Measurements from ENCODE around the gene PRR14. TPM values are rescaled to one million over a fixed set of nuclear protein-coding genes. Genes with fewer than 3 reads are reported as not detected.

The PRR14 gene
- total and polyA plus RNA-seq, 2 of the 8 experiments (the other 6 are each of a cell fraction or from before 2014, with no cell fraction given): 3.6 to 16.1 TPM

DNA sequence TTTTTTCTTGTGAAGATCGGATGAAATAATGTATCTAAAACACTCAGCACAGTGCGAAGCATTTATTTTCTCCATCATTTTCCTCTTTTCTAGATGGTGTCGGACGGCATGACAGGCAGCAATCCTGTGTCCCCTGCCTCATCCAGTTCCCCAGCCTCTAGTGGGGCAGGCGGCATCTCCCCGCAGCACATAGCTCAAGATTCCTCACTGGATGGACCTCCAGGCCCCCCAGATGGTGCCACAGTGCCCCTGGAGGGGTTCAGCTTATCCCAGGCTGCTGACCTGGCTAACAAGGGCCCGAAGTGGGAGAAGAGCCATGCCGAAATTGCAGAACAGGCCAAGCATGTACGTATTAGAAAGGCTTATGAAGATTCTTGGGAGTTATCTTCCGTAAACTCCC lies 53.2 kb downstream of the PRR14 start:
- CTCF ChIA-PET (ENCODE audit: partially characterized antibody): no interaction called here
- Histone ChIP-seq H4K8ac (ENCODE audit: extremely low read depth, insufficient read depth, low read length) (peak overlapping the region; percentile 41; the same call in 1 of the 2 replicates), H3K9me3 (ENCODE audit: insufficient read depth in 2 of 2, low read depth in 1 of 2, low read length in 1 of 2) (no peaks in the 10 kb centered on the region), H3K18ac (ENCODE audit: extremely low read depth, low read length) (no peak overlapping the region), H2BK20ac (ENCODE audit: low read length) (no peak overlapping the region), H3K4me2 (ENCODE audit: insufficient read depth in 1 of 2, low read depth in 2 of 2, low read length in 2 of 2) (no peak overlapping the region), H2BK120ac (replicated peaks; ENCODE audit: low read depth, low read length) (no peak overlapping the region), H3K14ac (ENCODE audit: insufficient read length) (no peak overlapping the region), H3K27ac (ENCODE audit: low read depth, low read length) (no peak overlapping the region), H2BK12ac (ENCODE audit: low read depth, low read length) (no peak overlapping the region), H2AK5ac (ENCODE audit: low read depth, low read length) (no peak overlapping the region), H2BK15ac (ENCODE audit: low read length) (no peak overlapping the region), H3K23me2 (ENCODE audit: low read depth, low read length) (peaks cover 3% of the 10 kb centered on the region), H3K23ac (ENCODE audit: insufficient read length) (no peak overlapping the region), H3K79me1 (ENCODE audit: low read depth, low read length) (peaks cover 8% of the 10 kb centered on the region; the same call in 1 of the 2 replicates), H2BK5ac (ENCODE audit: low read depth, low read length) (no peak overlapping the region), H3K9ac (replicated peaks in 1 of 4; ENCODE audit: extremely low read depth in 1 of 4, low read depth in 3 of 4, low read length in 3 of 4) (no peak overlapping the region), H4K5ac (ENCODE audit: insufficient read length, low read depth, low read length) (no peak overlapping the region), H3K4me1 (replicated peaks in 1 of 4; ENCODE audit: control insufficient read depth in 3 of 4, insufficient read depth in 4 of 4, low read length in 3 of 4) (peaks cover 0 to 4% (median 3%) of the 10 kb centered on the region in 4 experiments; a peak in 5 of 7 replicates), H4K20me1 (replicated peaks in 1 of 2; ENCODE audit: control insufficient read depth in 1 of 2, insufficient read depth in 2 of 2, low read length in 2 of 2) (peaks cover 7 to 17% of the 10 kb centered on the region in 2 experiments), H4K91ac (replicated peaks; ENCODE audit: insufficient read length, low read length) (no peak overlapping the region), H3K79me2 (ENCODE audit: control insufficient read depth in 1 of 2, insufficient read depth in 2 of 2, low read length in 2 of 2) (peaks cover 0 to 27% of the 10 kb centered on the region in 2 experiments; a peak in 3 of 4 replicates), H3K56ac (replicated peaks; ENCODE audit: insufficient read length, low read depth, low read length) (no peak overlapping the region), H3K4ac (replicated peaks; ENCODE audit: insufficient read length, low read depth, low read length) (no peak overlapping the region), H3K36me3 (ENCODE audit: control insufficient read depth in 2 of 4, insufficient read depth in 4 of 4, low read length in 3 of 4) (peaks cover 27 to 58% (median 57%) of the 10 kb centered on the region in 4 experiments), H3K27me3 (replicated peaks in 1 of 4; ENCODE audit: control insufficient read depth in 3 of 4, extremely low read depth in 1 of 4, insufficient read depth in 3 of 4, low read length in 3 of 4) (no peaks in the 10 kb centered on the region), H2AFZ (ENCODE audit: low read length) (no peak overlapping the region), H3K4me3 (ENCODE audit: extremely low read depth in 1 of 4, insufficient read depth in 2 of 4, low read depth in 3 of 4, low read length in 4 of 4) (no peak overlapping the region)
- TF ChIP-seq SIRT6 (IDR thresholded peaks at IDR 0.05; ENCODE audit: low read length): no peak
- TF ChIP-seq CHD2 (IDR thresholded peaks at IDR 0.05; ENCODE audit: low read length): no peak
- no peak for TF ChIP-seq POU5F1 (IDR thresholded peaks at IDR 0.05; ENCODE audit: low read depth, low read length)
- no peak for TF ChIP-seq NRF1 (IDR thresholded peaks at IDR 0.05; ENCODE audit: low read depth, low read length)
- TF ChIP-seq CBX5 (IDR thresholded peaks at IDR 0.05; ENCODE audit: low read depth, low read length): no peak
- TF ChIP-seq SP4 (IDR thresholded peaks at IDR 0.05; ENCODE audit: low read length): no peak
- no peak for TF ChIP-seq EZH2 (IDR thresholded peaks at IDR 0.05; ENCODE audit: low read depth, low read length, severe bottlenecking)
- no peak for TF ChIP-seq SP2 (IDR thresholded peaks at IDR 0.05; ENCODE audit: low read length)
- no peak for TF ChIP-seq SIN3A (conservative IDR thresholded peaks at IDR 0.05 in 1 of 2, IDR thresholded peaks at IDR 0.05 in 1 of 2; ENCODE audit: low read depth in 1 of 2, low read length in 2 of 2)
- 88% methylated on average over 10 of the region's 10 CpGs; no CpG with 5 or more reads in 1 of the 2 experiments for WGBS, 2 experiments (ENCODE audit: extremely low coverage in 1 of 2, insufficient coverage in 1 of 2, insufficient read length in 1 of 2, insufficient replicate concordance in 2 of 2, low coverage in 1 of 2, low lambda C conversion rate in 2 of 2, missing lambda C conversion rate in 1 of 2)
- POLR2A ChIA-PET (ENCODE audit: partially characterized antibody): interaction anchor here (0.6 to 12.1 kb wide), 5 partner anchors 9 to 806 kb away, joined by 3 to 80 read pairs (median 3); partner anchors contain the start of gene PHKG2
- DNase-seq (ENCODE audit: low read depth in 1 of 2, low spot score in 2 of 2): no peak
- no peak for FAIRE-seq

All from H1 (cell line).